Measurements from ENCODE around the gene NDUFA12. TPM values are rescaled to one million over a fixed set of nuclear protein-coding genes. Genes with fewer than 3 reads are reported as not detected.

Gene NDUFA12
- polyA plus RNA-seq, 3 donors, result 86.7 to 123 (median 117) TPM

DNA sequence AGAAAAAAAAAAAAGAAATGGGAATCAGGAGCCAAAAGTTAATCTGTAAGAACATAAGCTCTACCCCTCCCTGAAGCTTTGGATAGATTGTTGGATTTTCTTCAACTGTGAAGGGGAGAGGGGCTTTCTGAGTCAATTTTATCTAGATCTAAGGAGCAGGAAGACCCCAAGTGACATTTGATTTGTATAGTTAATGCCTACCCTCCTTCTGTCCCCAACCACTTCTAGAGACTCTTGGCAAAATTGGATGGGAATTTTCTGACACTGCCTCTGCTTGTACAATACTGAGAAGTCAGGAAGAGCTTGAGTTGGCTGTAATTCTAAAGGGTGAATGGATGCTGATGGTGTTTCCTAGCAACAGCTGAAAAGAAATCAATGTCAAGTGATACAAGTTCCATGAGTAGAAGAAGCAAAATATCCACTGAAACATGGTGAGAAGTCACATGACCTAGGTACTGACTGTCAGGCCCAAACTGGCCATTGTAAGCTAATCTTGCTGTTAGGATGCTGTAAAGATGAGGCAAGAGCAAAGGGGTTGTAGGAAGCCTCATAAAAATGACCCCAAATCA is 42.2 kb downstream of the NDUFA12 start:
- no peak for DNase-seq (ENCODE audit: extremely low read depth in 1 of 11, low read depth in 9 of 11, low spot score in 4 of 11)

DNA sequence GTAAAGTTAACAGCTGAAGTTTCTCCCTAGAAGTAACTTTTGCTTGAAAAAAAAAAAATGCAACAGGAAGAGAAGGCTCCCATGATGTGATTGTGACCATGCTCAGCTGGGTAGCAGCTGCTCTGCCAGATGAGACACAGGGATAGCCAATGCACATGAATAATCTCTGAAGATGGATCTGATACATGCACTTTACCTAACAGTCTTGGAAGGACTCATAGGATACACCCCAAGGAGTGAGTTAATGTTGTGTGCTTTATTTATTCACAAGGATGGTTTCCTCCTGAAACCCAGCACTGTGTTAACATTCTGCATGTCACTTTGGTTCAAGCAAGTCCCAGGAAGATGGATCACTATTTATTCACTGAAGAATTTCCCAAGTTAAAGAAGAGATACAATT is 46.5 kb downstream of the NDUFA12 start:
- peak in 1 of 11 donors; percentile 29 for DNase-seq (ENCODE audit: extremely low read depth in 1 of 11, low read depth in 9 of 11, low spot score in 4 of 11)

GRCh38 chr12:94954948-94955592 is 48.4 kb downstream of the NDUFA12 start:
- no peak for DNase-seq (ENCODE audit: extremely low read depth in 1 of 11, low read depth in 9 of 11, low spot score in 4 of 11)

DNA sequence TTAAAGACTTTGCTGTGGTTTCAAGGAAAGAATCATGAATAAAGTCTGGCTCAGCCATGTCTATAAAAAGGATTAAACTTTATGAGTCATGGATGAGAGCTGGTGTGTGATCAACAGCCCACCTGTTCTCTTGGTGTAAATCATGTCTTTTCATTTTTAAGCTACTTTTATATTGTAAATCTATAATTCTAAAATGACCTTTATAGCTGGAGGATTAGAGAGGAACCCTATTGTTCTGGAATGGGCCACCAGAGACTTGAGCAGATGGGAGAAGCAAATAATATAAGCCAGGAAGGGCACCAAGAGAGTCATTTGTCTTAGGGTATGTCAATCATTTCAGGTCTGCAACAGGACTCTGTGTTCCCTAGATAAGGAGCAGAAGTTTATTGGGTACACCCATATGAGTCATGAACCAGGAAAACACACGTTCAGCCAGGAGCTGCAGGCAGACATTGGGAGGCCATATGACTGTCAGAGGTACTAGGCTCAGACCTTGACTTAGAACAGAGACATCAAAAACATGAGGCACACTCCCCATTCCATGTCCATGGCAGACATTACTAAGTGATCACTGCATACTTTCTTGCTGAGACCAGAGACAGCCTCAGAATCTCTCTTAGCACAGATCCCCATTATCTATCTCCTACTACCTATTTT is 49.3 kb downstream of the NDUFA12 start:
- no peak for DNase-seq (ENCODE audit: extremely low read depth in 1 of 11, low read depth in 9 of 11, low spot score in 4 of 11)

- no peak for DNase-seq (ENCODE audit: extremely low read depth in 1 of 11, low read depth in 9 of 11, low spot score in 4 of 11)
These were observed 51.2 kb downstream of the NDUFA12 start for GRCh38 chr12:94952325-94952724.

DNA sequence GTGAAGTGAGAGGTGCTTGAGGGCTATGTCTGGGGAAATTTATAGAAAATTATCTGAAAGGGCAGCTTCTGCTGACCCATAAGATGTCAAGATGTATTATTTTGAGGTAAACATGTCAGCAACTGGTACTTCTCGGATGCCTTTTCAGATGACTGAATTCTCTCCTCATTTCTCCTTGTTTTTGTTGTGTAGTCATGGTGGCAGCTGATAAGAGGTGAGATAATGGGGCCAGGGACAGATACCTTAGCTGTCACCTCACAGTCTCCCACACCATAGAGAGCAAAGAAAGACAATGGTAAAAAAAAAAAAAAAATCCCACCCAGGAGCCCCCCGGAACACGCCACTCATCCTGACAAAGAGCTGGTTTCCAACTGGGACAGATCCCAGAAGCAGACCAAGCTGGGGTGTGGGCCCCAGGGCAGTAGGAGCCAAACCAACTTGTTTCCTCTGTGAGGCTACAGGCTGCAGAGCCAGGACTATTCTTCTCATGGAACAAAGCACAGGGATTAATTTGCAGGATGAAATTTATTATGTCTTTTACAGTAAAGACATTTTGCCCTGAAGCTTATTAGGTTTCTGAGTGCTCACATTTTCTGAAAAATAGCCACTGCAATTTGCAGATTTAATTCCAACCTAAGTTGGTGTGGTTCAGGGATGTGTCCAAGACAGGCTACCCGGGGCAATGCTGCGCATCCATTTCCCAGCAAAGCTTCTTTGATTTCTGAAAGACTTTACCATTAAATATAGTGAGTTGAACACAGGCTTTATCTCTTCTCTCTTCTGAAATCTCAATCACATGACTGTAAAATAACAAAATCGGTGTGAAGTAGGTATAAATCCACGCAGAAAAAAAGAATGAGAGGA is 52.2 kb downstream of the NDUFA12 start:
- DNase-seq (ENCODE audit: extremely low read depth in 1 of 11, low read depth in 9 of 11, low spot score in 4 of 11), result no peak

- no peak for DNase-seq (ENCODE audit: extremely low read depth in 1 of 11, low read depth in 9 of 11, low spot score in 4 of 11)
These were observed 55.2 kb downstream of the NDUFA12 start for GRCh38 chr12:94948232-94948810.

DNA sequence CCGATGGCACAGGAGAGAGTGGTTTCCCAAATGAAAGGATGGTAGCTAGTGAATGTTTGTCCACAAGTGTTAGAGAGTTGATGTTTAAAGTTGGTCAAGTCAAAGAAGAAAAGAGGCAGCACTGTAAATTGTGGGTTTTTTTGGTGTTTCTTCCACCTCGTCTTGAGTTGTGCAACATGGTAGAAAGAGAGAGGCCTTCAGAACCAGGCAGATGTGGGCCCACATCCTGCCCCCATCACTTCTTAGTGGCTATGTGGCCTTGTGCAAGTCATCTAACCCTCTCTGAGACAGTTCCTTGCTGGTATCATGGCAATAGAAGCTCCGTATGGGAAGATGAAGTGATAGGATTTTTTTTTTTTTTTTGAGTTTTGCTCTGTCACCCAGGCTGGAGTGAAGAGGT is 60.8 kb downstream of the NDUFA12 start:
- DNase-seq (ENCODE audit: extremely low read depth in 1 of 11, low read depth in 9 of 11, low spot score in 4 of 11), result no peak

- no peak for DNase-seq (ENCODE audit: extremely low read depth in 1 of 11, low read depth in 9 of 11, low spot score in 4 of 11)
These were observed 62.0 kb downstream of the NDUFA12 start for GRCh38 chr12:94941440-94941862.

GRCh38 chr12:94940771-94941170 is 62.7 kb downstream of the NDUFA12 start:
- DNase-seq (ENCODE audit: extremely low read depth in 1 of 11, low read depth in 9 of 11, low spot score in 4 of 11), result no peak

- DNase-seq (ENCODE audit: extremely low read depth in 1 of 11, low read depth in 9 of 11, low spot score in 4 of 11), result no peak
These were observed 64.9 kb downstream of the NDUFA12 start for GRCh38 chr12:94938583-94938982.

DNA sequence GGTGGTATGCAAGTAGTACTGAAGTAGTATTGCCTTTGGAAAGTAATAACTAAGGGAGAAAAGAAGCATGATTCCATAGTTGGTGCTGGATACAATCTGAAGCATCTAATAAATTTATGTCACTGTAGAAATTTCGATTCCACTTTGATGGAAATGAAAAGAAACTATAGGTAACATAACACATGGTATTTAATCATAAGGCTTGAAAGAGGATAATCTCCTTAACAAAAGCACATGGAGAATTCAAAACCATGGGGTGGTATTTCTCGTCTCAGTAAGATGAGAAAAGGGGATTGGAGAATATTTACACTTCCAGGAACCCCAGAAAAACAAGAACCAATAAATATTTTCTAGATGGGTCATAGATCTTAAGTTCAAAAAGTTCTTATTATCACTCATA is 72.7 kb downstream of the NDUFA12 start:
- no peak for DNase-seq (ENCODE audit: extremely low read depth in 1 of 11, low read depth in 9 of 11, low spot score in 4 of 11)

DNA sequence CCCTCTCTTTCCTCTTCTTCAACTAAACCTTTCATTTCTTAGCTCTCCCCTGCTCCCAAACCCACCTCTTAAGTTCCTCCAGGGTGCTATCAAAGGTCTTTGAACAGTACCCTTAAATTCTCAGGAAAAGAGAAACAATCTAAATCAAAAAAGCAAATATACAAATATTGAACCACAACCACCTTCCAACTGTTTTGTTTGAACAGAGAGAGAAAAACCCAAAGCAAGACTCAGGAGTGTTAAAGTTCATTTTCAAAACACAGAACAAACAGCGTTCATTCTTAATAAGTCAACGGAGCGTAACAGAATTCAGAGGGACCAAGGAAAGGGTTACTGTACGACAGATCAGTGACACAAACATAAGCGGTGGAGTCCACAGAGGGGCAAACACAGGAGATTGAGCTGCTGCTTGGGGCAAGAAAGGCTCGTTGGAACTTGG is 73.3 kb downstream of the NDUFA12 start:
- DNase-seq (ENCODE audit: extremely low read depth in 1 of 11, low read depth in 9 of 11, low spot score in 4 of 11), result no peak

DNA sequence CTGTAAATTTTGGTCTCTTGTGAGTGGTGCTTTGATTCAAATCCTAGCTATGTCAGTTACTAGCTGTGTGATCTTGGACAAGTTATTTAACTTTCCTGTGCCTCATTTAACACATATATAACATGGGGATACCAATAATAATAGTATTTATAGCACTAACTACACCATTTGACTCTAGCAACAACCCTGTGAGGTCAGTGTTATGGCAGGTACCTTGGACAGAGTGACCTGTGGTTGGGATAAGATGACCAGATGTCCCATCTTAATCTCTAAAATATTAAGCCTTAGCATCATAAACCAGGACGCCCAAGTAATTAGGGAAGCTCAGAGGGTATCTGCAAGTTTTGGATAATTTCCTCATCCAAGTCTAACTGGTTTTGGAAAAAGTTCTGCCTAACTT is 73.7 kb downstream of the NDUFA12 start:
- DNase-seq (ENCODE audit: extremely low read depth in 1 of 11, low read depth in 9 of 11, low spot score in 4 of 11), result no peak

- no peak for DNase-seq (ENCODE audit: extremely low read depth in 1 of 11, low read depth in 9 of 11, low spot score in 4 of 11)
These were observed 77.8 kb downstream of the NDUFA12 start for GRCh38 chr12:94925729-94926128.

DNA sequence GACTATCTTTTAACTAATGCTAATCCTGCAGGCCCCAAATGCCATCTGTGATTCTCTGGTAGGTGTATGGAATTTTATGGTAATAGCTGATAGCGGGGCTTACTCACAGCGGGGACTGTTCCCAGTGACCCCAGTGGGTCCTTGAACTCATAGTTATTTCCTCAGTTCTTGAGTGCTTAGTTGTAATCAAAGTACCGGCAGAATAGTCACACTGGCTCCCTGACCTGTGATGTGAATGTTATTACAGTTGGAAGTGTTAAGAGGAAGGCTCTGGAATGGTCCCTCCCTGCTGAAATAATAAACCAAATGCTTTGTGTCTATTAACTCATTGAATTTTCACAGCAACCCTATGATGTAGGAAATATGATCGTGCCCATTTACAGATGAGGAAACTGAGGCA is 78.3 kb downstream of the NDUFA12 start:
- no peak for DNase-seq (ENCODE audit: extremely low read depth in 1 of 11, low read depth in 9 of 11, low spot score in 4 of 11)

DNA sequence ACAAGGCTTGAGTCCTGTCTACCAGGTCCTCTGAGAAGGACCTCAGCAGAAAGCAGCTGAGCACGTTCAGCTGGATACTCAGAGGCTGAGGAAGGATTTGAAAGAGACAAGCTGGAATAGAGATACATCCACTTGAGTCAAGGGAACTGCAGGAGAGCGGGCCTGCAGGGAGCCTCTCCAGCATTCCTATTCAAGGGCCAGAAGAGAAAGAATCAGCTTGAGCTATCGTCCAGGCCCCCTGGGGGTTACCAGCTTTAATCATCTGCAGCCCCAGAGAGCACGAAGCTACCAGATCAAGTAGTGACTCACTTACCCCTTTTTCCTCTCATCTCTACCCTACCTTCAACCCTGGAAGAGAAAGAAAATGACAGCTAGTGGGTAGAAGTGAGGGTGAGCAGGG is 80.9 kb downstream of the NDUFA12 start:
- DNase-seq (ENCODE audit: extremely low read depth in 1 of 11, low read depth in 9 of 11, low spot score in 4 of 11), result no peak
